ENCODE measurements around the gene BCAS3.

DNA sequence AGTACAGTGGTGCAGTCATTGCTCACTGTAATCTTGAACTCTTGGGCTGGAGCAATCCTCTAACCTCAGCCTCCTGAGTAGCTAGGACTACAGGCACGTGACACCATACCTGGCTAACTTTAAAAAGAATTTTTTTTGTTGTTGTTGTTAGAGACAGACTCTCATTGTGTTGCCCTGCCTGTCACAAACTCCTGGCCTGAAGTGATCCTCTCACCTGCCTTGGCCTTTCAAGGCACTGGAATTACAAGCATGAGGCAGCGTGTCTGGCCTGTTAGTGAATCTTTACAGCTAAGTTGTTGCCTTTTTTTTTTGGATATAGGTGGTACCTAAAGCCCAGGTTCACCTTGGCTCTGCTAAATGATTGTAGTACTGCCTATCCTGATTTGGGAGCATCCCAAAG is 290.6 kb downstream of the BCAS3 start:
- TF ChIP-seq POLR2A (IDR thresholded peaks at IDR 0.05; ENCODE audit: low read depth, low read length): no peak
- no peak for TF ChIP-seq TAF1 (IDR thresholded peaks at IDR 0.05; ENCODE audit: borderline replicate concordance, low read depth, low read length)
